Renal pelvis (tissue), 12 donors: ENCODE results near the gene DRP2. TPM values are rescaled to one million over a fixed set of nuclear protein-coding genes. Genes with fewer than 3 reads are reported as not detected.
"Not testable (repeated sequence)": the region's sequence is repeated elsewhere in the genome, so short reads cannot be mapped to it uniquely, and the experiment has no call there.

ENCODE experiments used
- DNase-seq: peaks from one replicate; pipeline ENCODE4 v3.0.0-alpha.2; 2013
- long read RNA-seq, 16 experiments: transcript quantifications; one replicate each; lab custom pipeline, GENCODE V29; 2026
- polyA plus RNA-seq, 3 donors: library from polyadenylated mRNA; unstranded; fragments of 120-200 nt; gene quantifications; one replicate each; pipeline ENCODE4 v1.2.1, GENCODE V29; 2013; ENCODE audit not compliant: insufficient read length in 3 of 3

Gene DRP2, protein sequence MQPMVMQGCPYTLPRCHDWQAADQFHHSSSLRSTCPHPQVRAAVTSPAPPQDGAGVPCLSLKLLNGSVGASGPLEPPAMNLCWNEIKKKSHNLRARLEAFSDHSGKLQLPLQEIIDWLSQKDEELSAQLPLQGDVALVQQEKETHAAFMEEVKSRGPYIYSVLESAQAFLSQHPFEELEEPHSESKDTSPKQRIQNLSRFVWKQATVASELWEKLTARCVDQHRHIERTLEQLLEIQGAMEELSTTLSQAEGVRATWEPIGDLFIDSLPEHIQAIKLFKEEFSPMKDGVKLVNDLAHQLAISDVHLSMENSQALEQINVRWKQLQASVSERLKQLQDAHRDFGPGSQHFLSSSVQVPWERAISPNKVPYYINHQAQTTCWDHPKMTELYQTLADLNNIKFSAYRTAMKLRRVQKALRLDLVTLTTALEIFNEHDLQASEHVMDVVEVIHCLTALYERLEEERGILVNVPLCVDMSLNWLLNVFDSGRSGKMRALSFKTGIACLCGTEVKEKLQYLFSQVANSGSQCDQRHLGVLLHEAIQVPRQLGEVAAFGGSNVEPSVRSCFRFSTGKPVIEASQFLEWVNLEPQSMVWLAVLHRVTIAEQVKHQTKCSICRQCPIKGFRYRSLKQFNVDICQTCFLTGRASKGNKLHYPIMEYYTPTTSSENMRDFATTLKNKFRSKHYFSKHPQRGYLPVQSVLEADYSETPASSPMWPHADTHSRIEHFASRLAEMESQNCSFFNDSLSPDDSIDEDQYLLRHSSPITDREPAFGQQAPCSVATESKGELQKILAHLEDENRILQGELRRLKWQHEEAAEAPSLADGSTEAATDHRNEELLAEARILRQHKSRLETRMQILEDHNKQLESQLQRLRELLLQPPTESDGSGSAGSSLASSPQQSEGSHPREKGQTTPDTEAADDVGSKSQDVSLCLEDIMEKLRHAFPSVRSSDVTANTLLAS
- 1 to 10 TPM; 1.7 to 2.3 (median 2.0) TPM for polyA plus RNA-seq
- long read RNA-seq, donor 1, result 0 reads
- long read RNA-seq, donor 2, result 0 reads
- long read RNA-seq, donor 3, result 0 reads
- long read RNA-seq, donor 4, result 0 reads
- long read RNA-seq, donor 5, result 0 reads
- long read RNA-seq, donor 6, result 0 reads
- long read RNA-seq, donor 7, result 0 reads
- long read RNA-seq, donor 8, result 0 reads
- long read RNA-seq, donor 9, result 0 reads
- long read RNA-seq, donor 10, result 0 reads
- long read RNA-seq, donor 11, result 0 reads
- long read RNA-seq, donor 12, result 0 reads
- long read RNA-seq, donor 13, partial matches to known transcripts, result 9 of 9 reads
- long read RNA-seq, donor 13, other reads (novel, unspliced or antisense), result 0 of 9 reads
- long read RNA-seq, donor 14, result 0 reads
- long read RNA-seq, donor 15, full-length matches to known transcripts, result 1 of 1 reads
- long read RNA-seq, donor 15, partial matches to known transcripts, result 0 of 1 reads
- long read RNA-seq, donor 15, other reads (novel, unspliced or antisense), result 0 of 1 reads
- long read RNA-seq, donor 16, result 0 reads

DNA sequence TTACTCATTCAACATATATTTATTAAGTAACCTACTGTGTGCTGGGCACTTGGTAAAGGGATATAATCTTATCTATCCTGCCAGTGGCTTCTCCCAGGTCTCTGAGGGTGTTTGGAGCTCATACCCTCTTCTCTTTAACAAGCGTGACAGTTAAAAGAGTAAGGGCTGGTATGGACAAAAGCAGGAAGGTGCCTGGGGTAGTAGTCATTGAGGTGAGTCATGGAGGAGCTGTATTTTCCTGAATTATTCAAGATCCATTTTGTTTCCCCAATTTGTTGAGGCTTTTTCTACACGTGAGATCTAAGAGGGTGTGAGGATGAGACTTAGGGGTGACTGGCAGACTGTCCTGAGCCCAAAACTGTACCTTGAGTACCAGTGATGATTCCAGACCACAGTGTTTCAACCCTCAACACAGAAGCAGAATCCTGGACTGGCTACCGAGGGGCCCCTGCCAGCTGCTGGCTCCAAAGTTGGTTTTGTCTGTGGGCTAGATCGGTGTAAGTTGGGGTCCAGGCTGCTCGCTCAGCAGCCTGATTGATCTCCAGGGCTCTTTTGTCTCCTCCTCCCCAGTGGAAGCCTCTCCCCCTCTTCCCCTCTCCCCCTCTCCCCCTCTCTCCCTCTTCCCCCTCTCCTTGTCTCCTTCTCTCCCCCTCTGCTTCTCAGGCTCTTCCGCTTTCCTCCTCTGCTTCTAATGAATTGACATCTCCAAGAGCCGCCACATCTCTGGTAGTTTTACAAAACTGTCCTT is at the start of gene DRP2:
TSS of gene DRP2 (plus strand) at position 671 of the 748 bp plus-strand sequence. CDS start 11,862 bp downstream, outside the sequence.
- DNase-seq, result no peak

DNA sequence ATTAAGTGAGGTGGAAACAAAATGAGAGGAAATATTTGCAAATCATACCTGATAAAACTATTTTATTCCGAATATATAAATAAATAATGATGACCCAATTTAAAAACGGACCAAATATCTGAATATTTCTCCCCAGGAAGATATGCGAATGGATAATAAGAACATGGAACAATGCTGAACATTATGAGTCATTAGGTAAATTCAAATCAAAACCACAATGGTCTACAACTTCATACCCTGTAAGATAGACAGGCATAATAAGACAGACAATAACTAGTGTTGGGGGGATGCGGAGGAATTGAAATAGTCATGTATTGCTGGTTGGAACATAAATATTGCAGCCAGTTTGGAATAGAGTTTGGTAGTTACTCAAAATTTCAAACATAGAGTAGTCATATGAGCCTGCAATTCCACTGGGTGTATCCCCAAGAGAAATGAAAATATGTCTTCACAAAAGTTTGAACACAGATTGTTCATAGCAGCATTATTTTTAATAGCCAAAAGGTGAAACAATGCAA is 47.6 kb upstream of the DRP2 start:
- DNase-seq, result no peak

DNA sequence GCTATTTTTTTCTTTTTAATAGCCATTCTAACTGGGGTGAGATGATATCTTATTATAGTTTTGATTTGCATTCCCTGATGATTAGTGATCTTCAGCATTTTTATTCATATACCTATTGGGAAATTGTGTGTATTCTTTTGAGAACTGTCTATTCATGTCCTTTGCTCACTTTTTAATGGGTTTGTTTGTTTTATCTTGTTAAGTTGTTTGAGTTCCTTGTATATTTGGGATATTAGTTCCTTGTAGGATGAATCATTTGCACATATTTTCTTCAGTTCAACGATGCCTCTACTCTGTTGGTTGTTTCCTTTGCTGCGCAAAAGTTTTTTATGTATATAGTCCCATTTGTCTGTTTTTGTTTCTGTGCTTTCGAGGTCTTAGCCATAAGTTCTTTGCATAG is 43.1 kb upstream of the DRP2 start:
- DNase-seq, result no peak

DNA sequence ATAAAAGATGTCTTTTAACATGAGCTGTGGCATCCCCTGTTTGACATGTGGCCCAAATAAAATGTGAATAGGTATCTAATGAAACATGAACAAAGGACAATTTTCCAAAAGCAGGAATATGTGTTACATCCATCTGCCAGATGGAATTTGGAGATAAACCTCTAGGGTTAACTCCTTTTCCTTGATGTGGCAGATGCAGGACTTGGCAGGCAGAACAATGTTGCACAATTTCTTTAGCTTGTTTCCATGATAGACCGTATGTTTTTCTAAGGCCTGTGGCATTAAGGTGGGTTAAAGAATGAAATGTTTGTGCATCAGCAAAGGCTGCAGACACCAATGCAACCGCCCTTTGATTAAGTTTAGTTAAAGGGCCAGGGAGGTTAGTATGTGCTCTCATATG is 34.7 kb upstream of the DRP2 start:
- DNase-seq, result not testable (repeated sequence)

DNA sequence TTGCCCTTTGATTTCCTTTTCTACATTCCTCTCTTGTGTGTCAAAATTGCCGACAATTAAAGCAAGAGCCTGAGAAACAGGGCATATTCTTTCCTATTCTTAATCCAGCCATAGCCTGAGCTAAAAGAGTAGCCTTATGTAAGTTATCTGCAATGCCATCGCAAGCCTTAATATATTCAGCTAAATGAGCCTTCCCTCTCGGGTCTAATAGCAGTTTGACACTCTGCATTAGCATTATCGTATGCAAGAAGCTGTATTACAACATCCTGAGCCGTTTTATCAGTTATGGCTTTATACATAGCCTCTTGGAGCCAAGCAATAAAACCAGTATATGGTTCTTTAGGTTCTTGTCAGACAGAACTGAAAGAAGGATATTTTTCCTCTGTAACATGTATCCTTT is 31.6 kb upstream of the DRP2 start:
- DNase-seq, result not testable (repeated sequence)

DNA sequence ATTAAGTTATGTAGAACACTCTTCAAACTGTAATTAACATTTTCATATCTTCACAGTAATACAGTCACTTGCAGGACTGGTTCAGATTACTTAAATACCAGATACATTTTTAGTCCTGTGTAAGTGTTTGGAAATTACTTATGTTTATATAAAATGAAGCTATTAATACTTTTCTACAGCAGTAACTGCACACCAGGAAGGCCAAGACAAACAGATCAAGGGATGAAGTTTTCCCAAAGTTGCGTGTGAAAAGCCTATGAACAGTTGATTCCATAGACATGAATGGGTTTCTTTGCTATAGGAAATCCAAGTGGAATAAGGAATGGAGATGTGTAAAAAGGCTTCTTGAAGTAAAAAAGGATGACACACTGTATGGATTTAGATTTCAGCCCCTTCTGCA is 28.9 kb upstream of the DRP2 start:
- no peak for DNase-seq

DNA sequence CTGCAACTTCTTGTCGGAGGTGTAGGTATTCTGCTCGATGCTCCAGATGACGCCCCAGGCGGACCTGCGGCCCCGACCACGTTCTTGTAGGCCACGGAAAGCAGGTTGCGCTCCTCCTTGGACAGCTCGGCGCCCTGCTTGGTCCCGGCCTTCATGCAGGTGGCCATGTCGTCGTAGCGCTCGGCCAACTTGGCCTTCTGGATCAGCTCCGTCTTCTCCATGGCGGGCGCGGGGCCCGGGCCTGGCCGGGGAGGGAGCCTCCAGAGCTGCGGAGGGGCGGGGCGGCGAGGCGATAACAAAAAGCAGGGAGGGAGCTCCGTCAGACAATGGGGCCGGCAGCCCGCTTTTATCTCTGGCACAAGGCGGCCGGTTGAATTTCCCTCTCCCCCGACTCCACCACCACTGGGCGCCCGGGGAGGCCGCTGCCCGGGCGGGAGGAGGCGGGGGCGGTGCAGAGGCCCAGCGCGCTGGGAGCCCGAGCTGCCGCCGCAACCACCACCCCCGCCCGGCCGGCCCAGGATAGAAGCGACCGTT is 28.3 kb upstream of the DRP2 start:
- no peak for DNase-seq

DNA sequence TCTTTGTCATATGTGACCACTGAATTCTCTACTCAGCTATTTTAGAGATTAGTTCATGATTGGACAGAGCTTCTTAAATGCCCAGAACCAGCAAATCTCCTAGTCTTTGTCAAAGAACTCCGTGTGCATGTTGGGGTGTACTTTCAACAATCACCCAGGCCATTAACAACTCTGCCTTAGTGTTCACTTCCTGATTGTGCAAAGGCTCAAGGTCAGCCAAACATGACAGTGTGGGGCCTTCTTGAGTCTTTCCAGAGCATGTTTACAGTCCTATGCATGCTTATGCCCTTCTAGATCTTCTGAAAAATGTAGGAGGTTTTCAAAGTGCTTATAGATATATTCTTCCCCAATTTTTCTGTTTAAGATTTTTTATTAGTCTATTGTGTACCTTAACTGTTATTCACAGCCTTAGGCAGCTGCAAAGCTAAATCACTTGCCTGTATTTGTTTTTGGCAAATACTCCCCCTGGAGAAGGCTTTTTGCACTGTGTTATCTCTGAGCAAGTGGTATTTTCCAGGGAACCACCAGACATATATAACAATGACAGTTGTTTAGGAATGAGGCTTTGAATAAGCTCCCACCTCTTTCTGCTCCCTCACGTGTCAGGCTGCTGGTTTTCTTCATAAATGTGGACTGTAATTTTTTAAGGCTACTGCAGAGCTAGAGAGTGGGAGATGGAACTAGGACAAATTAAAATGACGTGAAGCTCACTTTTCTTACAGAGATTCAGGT is 24.0 kb upstream of the DRP2 start:
- no peak for DNase-seq

DNA sequence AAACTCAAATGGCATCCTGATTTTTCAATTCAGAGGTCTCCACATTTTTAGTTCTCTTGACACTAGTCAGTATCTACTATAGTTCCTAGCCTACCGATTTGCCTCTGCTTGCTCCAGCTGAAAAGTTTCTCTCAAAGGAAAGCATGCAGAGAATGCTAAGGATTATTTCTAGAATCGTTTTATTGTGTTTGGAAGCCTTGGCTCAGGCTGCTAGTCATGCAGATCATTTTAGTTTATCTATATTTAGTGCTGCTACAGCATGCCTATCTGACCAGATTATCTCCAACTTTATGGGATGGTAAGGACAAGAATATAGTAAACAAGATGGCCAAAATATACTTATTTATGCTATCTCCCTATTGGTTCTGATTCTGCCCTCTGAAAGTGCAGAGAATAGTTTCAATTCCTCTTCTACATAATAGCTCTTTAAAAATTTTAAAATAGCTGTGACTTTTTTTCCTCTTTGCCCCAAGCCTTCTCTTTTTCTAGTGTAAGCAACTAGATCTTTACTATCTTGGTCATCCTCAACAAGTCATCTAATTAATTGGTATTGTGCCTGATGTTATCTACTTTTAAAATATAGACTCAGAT is 15.7 kb upstream of the DRP2 start:
- DNase-seq, result no peak

DNA sequence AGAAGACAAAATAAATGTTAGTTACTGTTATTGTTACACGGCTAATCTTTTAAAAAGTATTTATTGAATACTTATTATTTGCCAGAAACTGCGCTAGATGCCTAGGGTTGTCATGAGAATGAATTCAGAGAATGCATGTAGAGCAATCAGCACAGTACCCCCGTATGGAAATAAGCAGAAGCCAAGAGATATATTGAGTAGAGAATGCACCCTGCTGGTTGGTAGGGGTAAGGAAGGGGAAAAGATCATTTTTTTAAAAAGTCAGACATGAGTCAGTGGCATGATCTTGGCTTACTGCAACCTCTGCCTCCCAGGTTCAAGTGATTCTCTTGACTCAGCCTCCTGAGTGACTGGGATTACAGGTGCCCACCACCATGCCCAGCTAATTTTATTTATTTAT is 13.1 kb upstream of the DRP2 start:
- no peak for DNase-seq

DNA sequence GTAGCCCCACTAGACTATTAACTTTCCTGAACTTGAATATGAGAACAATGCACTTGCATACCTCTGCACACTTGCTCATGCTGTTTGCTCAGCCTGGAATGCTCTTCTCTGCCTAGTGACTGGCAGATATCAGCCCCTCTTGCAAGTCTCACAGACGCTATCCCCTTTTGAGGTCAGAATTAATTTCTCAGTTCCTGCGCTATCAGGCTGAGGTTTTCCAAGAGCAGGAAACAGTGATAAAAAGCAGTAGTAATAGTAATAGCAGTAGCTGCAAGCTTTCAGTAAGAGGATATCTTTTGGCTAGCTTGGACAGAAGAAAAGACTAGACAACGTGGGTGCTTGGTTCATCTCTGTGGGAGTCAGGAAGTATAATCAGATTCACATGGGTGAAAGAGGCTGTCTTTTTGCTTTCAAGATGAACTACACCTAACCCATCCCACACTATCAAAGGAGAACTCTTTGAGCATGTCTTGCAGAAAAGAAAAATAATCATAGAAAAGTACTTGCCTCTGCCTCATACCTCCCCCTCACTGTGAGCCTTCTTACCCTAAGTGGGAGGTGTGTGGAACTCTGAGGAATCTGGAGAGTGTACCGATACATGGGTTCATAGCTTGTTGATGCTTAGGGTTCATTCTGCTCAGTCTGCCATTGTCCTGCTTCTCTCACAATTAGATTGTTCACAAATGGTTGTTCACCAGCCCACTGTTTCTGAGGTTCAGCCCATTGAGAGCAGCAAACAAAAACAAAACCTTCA is 11.3 kb upstream of the DRP2 start:
- no peak for DNase-seq

DNA sequence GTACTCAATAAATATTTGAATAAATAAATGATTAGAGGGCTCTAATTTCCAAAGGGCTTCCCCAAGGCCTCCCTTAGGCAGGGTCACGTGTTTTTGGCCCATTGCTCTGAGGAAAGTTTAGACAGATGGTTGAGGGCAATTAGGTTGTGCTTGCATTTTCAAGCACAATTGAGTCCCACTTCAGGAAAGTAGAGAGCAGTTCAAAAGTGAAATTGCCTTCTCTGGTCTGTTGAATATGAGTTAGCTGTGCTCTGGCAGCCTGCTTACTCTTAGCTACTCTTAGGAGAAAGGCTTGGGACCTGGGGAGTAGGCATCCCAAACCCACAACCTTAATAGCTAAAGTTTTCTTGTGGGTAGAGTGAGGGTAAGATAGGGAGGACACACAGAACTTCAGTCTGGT is 9.0 kb upstream of the DRP2 start:
- DNase-seq, result no peak

DNA sequence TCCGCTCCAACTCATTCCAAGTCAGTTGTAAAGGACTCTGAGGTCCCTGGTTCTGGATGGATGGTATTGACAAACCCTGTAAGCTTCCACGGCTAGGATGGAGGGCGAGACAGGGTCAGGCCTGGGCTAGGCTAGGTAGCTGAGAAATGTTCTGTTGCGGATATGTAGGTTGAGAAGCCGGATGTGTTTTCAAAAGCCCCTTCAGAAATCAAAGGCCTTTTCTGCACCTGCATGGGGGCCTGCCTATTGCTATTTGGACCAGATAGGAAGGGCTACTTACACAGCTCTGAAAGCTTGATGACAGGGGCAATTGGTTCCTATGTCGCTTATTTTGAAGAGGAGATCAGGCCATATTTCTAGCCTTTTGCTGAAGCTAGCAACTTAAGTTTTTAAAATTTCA is 1.9 kb upstream of the DRP2 start:
- no peak for DNase-seq

DNA sequence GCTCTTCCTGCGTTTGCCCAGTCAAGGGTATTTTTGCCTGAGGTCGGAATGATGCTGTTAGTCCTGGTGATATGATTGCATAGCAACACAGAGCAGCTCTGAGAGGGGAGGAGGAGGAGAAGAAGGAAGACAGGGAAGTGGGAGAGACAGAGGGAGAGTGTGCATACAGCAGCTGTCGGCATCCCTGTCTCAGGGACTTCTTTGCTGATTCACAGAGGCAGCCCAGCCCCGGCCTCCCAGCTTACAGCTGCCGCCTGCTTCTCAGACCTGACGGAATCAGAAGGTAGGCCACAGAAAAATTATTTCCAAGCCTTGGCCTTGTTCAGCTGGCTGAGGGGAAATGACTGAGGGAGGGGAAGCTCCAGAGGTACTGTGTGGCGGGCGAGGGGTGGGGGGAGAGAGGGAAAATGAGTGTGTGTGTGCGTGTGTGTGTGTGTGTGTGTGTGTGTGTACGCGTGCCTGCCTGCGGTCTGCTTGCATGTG is 319 bp downstream of the DRP2 start:
- no peak for DNase-seq

DNA sequence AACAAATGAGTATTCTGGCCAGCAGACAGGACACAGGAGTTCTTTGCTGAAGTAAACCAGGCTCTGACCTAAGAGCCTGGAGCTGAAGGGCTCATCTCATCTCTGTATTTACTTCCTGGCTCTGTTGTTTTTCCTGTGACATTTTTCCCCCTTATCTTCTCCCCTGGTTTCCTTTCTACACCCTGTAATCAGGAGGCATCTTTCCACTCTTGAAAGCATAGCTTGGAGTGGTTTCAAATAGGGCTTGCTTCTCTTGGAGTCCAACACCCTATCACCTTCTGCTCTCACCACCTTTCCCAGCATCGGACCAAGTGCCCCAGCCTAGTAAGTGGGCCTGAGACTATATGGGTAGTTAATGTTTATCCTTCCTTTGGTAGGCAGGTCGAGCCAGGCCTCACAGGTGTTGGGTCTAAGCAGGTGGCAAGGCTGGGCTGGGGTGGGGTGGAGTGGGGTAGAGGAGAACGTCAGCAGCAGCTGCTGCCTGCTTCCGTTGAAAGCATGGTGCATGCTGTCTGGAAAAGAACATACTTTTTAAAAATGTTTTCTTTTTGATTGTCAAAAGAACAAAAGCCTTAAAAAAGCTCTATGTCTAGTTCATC is 1.2 kb downstream of the DRP2 start:
- no peak for DNase-seq

DNA sequence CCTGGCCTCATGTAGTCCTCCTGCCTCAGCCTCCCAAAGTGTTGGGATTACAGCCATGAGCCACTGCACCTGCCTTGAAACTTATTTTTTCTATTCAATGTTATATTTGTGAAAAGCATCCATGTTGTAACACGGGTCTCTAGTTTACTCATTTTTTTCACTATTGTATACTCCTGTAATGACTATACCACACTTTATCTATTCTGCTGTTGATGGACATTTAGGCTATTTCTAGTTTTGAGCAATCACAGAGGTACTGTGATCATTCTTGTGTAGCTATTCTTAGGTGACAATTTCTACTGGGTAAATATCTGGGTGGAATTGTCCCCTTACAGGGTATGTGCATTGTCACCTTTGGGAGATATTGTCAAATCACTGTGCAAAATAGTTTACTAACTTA is 3.6 kb downstream of the DRP2 start:
- no peak for DNase-seq

DNA sequence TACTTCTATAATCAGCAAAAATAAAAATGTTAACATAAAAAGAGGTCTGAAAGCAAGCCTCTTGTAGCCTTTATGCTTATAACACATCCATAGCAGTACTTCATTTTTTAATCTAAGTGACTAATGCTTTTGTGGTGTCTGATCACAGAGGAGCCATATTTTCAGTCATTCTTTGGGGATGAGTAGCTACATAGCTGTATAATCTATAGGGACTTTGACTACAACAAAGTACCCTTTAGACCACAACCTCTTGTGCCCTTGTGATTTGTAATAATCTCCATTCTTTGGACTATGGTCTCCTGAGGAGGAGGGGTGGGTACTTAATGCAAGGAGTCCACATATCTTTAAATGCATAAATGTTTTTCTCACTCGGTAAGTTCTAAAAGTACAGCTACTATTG is 9.6 kb downstream of the DRP2 start:
- no peak for DNase-seq

DNA sequence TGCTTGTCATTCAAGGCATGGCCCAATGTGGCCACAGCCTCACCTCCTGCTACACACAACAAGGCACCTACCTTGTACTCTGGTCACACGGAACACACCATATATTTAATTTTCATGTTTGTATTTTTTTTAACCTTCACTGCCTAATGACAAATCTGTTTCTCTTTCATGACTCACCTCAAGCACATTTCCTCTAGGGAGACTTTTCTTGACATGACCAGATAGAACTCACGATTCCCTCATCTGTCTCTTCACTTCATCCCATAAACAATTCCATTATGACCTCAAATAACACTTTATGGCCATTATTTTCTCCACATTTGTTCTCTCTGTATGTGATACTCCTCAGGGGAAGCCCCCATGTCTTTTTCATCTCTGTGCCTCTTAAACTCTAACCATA is 11.1 kb downstream of the DRP2 start:
- no peak for DNase-seq
